AG04450 (cell line): ENCODE data around the gene ANKLE2. TPM values are rescaled to one million over a fixed set of nuclear protein-coding genes. Genes with fewer than 3 reads are reported as not detected.
A peak's percentile ranks its signal among the peaks of the same experiment; 100 is the strongest.

ENCODE experiments used
- CTCF ChIA-PET: fragments of 300-600, 350-600 bp; formaldehyde crosslinking; extraction: SDS; loops from one replicate; lab custom pipeline; 2022; ENCODE audit warnings: antibody characterized with exemption, inconsistent platforms; lab: Charles Lee
- POLR2A ChIA-PET: fragments of 350-600 bp; formaldehyde crosslinking; extraction: SDS; loops from one replicate; lab custom pipeline; 2021; ENCODE audit warnings: antibody characterized with exemption, inconsistent platforms; lab: Yijun Ruan, JAX
- DNase-seq: peaks from one replicate; pipeline ENCODE4 v3.0.0-alpha.2; 2011; ENCODE audit warnings: low read depth, low spot score
- H3K27ac ChIP-seq: one replicate; pipeline ENCODE4 v1.5.1; 2012; ENCODE audit warnings: low read depth, low read length, control low read depth
- H3K27me3 ChIP-seq: one replicate; pipeline ENCODE4 v1.6.0; 2012; ENCODE audit warnings: low read length; ENCODE audit not compliant: control insufficient read depth, insufficient read depth
- H3K4me3 ChIP-seq: 2 replicates; pipeline ENCODE4 v1.5.1; 2011; ENCODE audit warnings: mild to moderate bottlenecking, low read depth, low read length, control low read depth
- H3K9me3 ChIP-seq: 2 replicates; pipeline ENCODE4 v1.5.1; 2012; ENCODE audit warnings: low read length; ENCODE audit not compliant: control insufficient read depth, insufficient read depth
- polyA plus RNA-seq: library from polyadenylated mRNA; depleted of rRNA; stranded (reverse); fragments of >200 nt; gene quantifications from 2 replicates; pipeline ENCODE4 v1.2.3, GENCODE V29; 2011
- TF ChIP-seq, protein P1 (sequence below): IDR thresholded peaks from 2 replicates; pipeline ENCODE4 v1.5.1; 2011; ENCODE audit warnings: low read depth, low read length, control low read depth, inconsistent platforms

The ANKLE2 gene
- polyA plus RNA-seq, 1 experiment: 55.7 TPM

DNA sequence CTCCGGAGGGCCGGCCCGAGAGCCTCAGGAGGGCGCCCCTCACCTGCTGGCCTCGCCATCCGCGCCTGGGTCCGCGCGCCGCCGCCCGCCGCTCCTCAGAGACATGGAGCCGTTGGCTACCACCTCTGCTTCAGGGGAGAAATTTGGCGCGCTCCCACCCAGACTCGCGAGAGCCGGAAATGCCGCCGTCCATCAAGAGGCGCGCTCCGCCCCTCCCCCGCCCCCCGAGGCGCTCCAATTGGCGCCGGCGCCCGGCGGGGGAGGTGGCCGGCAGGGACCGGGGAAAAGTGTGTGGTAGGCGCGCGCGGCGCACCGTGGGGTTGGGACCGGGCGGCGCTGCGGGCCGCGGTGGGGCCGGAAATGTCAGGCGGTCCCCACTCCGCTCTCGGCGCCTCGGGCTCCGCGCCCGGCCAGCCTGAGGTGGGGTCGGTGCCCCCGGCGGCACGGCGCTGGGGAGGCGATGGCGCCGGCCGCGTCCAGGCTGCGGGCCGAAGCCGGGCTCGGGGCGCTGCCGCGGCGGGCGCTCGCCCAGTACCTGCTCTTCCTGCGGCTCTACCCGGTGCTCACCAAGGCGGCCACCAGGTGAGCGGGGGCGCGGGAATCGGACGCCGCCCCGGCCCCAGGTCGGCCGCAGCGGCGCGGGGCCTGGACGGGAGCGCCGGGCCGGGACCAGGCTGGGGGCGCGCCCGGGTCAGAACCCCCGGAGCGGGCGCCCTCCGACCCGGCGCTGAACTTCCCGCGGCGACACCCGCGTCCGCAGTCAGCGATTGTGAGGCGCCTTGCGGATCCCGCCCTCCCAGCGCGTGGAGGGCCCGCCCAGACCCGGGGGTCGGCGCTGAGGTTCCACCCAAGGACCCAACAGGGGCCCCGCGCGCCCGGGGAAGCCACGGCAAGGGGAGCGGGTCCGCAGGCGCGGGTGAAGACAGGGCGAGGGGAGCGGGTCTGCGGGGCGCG, 74.1 kb downstream of the ANKLE2 start, which contains the start of the genes POLE and PXMP2:
Gene POLE (minus strand): TSS at position 132 of the 954 bp plus-strand sequence. CDS start 27 bp downstream, at position 105.
Gene PXMP2 (plus strand): TSS at position 377 of the 954 bp plus-strand sequence. CDS start 84 bp downstream, at position 461.
- CTCF ChIA-PET: no interaction called here
- Histone ChIP-seq H3K9me3 (no peaks in the 10 kb centered on the region), H3K4me3 (peak within 1 kb of the TSS; percentile 61), H3K27ac (no peak within 1 kb of the TSS), H3K27me3 (no peaks in the 10 kb centered on the region)
- TF ChIP-seq, protein P1, sequence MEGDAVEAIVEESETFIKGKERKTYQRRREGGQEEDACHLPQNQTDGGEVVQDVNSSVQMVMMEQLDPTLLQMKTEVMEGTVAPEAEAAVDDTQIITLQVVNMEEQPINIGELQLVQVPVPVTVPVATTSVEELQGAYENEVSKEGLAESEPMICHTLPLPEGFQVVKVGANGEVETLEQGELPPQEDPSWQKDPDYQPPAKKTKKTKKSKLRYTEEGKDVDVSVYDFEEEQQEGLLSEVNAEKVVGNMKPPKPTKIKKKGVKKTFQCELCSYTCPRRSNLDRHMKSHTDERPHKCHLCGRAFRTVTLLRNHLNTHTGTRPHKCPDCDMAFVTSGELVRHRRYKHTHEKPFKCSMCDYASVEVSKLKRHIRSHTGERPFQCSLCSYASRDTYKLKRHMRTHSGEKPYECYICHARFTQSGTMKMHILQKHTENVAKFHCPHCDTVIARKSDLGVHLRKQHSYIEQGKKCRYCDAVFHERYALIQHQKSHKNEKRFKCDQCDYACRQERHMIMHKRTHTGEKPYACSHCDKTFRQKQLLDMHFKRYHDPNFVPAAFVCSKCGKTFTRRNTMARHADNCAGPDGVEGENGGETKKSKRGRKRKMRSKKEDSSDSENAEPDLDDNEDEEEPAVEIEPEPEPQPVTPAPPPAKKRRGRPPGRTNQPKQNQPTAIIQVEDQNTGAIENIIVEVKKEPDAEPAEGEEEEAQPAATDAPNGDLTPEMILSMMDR: no peak
- peak; percentile 79 for DNase-seq
- POLR2A ChIA-PET: no interaction called here

DNA sequence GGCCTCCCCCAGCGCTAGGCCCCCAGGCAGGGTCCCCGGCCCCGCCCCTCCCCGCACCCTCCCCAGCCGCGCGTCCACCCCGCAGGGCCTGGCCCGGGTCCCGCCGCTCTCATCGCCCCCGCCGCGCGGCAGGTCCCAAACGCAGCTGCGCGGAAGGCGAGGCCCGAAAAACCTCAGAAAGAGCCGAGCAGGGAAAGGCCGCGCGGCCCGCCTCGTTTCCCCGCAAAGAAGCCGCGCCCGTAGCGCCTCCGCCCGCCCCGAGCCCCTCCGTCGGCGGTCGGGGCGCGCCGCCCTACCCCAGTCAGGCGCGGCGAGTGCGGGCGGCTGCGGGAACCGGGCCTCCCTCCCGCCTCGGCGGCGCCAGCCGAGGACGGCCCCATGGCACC, 74.8 kb downstream of the ANKLE2 start:
- no peaks in the 10 kb centered on the region for H3K9me3 ChIP-seq
- TF ChIP-seq, protein P1: no peak
- no peak overlapping the region for H3K27ac ChIP-seq
- H3K4me3 ChIP-seq: peak overlapping the region; percentile 60
- no peaks in the 10 kb centered on the region for H3K27me3 ChIP-seq
- DNase-seq: no peak
- ChIA-PET POLR2A (no interaction called here), CTCF (interaction anchor here (0.6 kb wide), 1 partner anchor 198 kb away, joined by 7 read pairs; no protein-coding TSS in a partner anchor)

DNA sequence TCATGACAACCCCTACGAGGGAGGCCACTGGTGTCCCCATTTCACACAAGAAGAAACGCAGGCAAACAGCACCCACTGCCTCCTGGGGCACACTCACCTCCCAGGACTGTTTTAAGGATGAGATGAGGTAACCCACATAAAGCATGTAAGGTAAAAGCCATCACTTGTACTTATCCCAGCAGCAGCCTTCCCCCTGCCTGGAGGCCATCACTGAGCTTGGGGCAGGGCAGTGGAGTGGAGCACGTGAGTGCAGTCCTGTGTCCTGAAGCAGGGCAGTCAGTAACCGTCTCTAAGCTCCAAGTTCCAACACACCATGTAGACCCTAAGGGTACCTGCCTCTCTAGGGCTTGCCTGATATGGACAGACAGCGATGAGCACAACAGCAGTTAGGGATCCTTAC, 76.2 kb downstream of the ANKLE2 start:
- Histone ChIP-seq H3K27ac (no peak overlapping the region), H3K27me3 (no peaks in the 10 kb centered on the region), H3K4me3 (no peak overlapping the region), H3K9me3 (no peaks in the 10 kb centered on the region)
- TF ChIP-seq, protein P1: no peak
- CTCF ChIA-PET: no interaction called here
- POLR2A ChIA-PET: no interaction called here
- no peak for DNase-seq

DNA sequence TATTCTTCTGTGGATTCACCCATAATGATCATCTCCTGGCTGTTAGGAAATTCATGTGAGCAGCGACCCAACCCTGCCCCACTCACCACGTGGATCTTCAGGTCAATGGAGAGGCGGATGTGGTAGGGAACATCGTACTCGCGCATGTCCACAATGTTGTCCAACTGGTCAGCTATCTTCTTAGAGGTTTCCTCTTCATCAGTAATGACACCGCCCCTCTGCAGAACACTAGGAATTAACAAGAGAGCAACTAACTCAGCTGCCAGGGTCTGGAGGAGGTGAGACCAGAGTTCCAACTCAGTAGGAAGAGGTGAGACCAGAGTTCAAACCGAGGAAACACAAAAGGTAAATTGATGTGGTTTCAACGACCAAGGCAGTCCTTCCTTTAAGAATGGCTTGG, 84.1 kb downstream of the ANKLE2 start:
- ChIA-PET CTCF (no interaction called here), POLR2A (no interaction called here)
- H3K9me3 ChIP-seq: no peaks in the 10 kb centered on the region
- H3K27me3 ChIP-seq: no peaks in the 10 kb centered on the region
- H3K4me3 ChIP-seq: no peak overlapping the region
- no peak for DNase-seq
- TF ChIP-seq, protein P1: no peak
- H3K27ac ChIP-seq: no peak overlapping the region
